Vagina (tissue), 2 donors: ENCODE results near the gene PLCB1. TPM values are rescaled to one million over a fixed set of nuclear protein-coding genes. Genes with fewer than 3 reads are reported as not detected.

Experiments used
- DNase-seq, 2 donors: peaks; one replicate each; pipeline ENCODE4 v3.0.0-alpha.2; 2017; ENCODE audit errors: extremely low spot score in 2 of 2
- H3K27ac ChIP-seq: fragments of 200-600 bp; sonication (generic); one replicate; pipeline ENCODE4 v1.5.1; 2019
- H3K27me3 ChIP-seq: fragments of 200-600 bp; sonication (generic); one replicate; pipeline ENCODE4 v1.5.1; 2019
- H3K36me3 ChIP-seq, 2 donors: fragments of 200-600 bp; sonication (generic); one replicate each; pipeline ENCODE4 v1.5.1; 2017 to 2019
- H3K4me1 ChIP-seq: fragments of 200-600 bp; sonication (generic); one replicate; pipeline ENCODE4 v1.5.1; 2019
- H3K4me3 ChIP-seq, 2 donors: fragments of 200-600 bp; sonication (generic); 1 replicate in 1 of 2; 2 replicates in 1 of 2; pipeline ENCODE4 v1.5.1; 2016 to 2019
- H3K9me3 ChIP-seq: fragments of 200-600 bp; sonication (generic); one replicate; pipeline ENCODE4 v1.5.1; 2019
- CTCF ChIP-seq, 3 experiments: fragments of 450-650 bp in 2 of 3; fragments of 200-600 bp in 1 of 3; sonication (generic) in 1 of 3; IDR thresholded peaks; one replicate each; pipeline ENCODE4 v1.5.1; 2017 to 2019; ENCODE audit warnings: antibody characterized with exemption in 3 of 3, mild to moderate bottlenecking in 2 of 3, moderate library complexity in 2 of 3
- POLR2A ChIP-seq, 2 donors: fragments of 450-650 bp; IDR thresholded peaks; one replicate each; pipeline ENCODE4 v1.6.1; 2017; ENCODE audit warnings: antibody characterized with exemption in 2 of 2, mild to moderate bottlenecking in 2 of 2, moderate library complexity in 2 of 2
- POLR2AphosphoS5 ChIP-seq, 2 donors: sonication (generic); formaldehyde crosslinking; IDR thresholded peaks; one replicate each; pipeline ENCODE4 v1.9.0; 2017; ENCODE audit warnings: antibody characterized with exemption in 2 of 2, mild to moderate bottlenecking in 2 of 2, low read depth in 1 of 2; ENCODE audit not compliant: insufficient read depth in 1 of 2
- intact Hi-C: fragments of 100-400 bp; cut with DNase I; formaldehyde crosslinking; loops from one replicate; pipeline ENCODE4 v1.15.1; 2023
- total RNA-seq: library from RNA; depleted of rRNA; stranded (reverse); fragments of >200 nt; gene quantifications from one replicate; pipeline ENCODE4 v1.2.3, GENCODE V29; 2016

Gene PLCB1
- total RNA-seq, 1 donor from 2014 or later: 32.4 TPM

GRCh38 chr20:8562356-8562755 is 430.3 kb downstream of the PLCB1 start:
- TF ChIP-seq CTCF (IDR thresholded peaks at IDR 0.05) (no peak), POLR2A (IDR thresholded peaks at IDR 0.05) (no peak), POLR2AphosphoS5 (IDR thresholded peaks at IDR 0.05; ENCODE audit: insufficient read depth in 1 of 2, low read depth in 1 of 2) (no peak)

GRCh38 chr20:8568075-8568474 is 436.0 kb downstream of the PLCB1 start:
- TF ChIP-seq POLR2AphosphoS5 (IDR thresholded peaks at IDR 0.05; ENCODE audit: insufficient read depth in 1 of 2, low read depth in 1 of 2) (no peak), CTCF (IDR thresholded peaks at IDR 0.05) (no peak), POLR2A (IDR thresholded peaks at IDR 0.05) (no peak)
- H3K4me1 ChIP-seq: peaks cover 10% of the 10 kb centered on the region
- intact Hi-C loops: no loop called here
- H3K9me3 ChIP-seq: no peaks in the 10 kb centered on the region
- no peaks in the 10 kb centered on the region for H3K27me3 ChIP-seq
- H3K27ac ChIP-seq: no peak overlapping the region
- no peak for DNase-seq
- no peak overlapping the region for H3K4me3 ChIP-seq
- H3K36me3 ChIP-seq: no peaks in the 10 kb centered on the region

More at GRCh38 chr20:8562356-8562755, 430.3 kb downstream of the PLCB1 start:
- Histone ChIP-seq H3K9me3 (no peaks in the 10 kb centered on the region), H3K4me1 (no peaks in the 10 kb centered on the region), H3K27me3 (no peaks in the 10 kb centered on the region), H3K4me3 (no peak overlapping the region), H3K36me3 (no peaks in the 10 kb centered on the region), H3K27ac (no peak overlapping the region)
- no peak for DNase-seq
- intact Hi-C loops: no loop called here

- intact Hi-C loops: no loop called here
- H3K9me3 ChIP-seq: no peaks in the 10 kb centered on the region
- peaks cover 10% of the 10 kb centered on the region for H3K4me1 ChIP-seq
- no peaks in the 10 kb centered on the region for H3K36me3 ChIP-seq
- H3K27ac ChIP-seq: no peak overlapping the region
- no peak overlapping the region for H3K4me3 ChIP-seq
- DNase-seq: no peak
- no peaks in the 10 kb centered on the region for H3K27me3 ChIP-seq
- no peak for TF ChIP-seq CTCF (IDR thresholded peaks at IDR 0.05)
- no peak for TF ChIP-seq POLR2AphosphoS5 (IDR thresholded peaks at IDR 0.05; ENCODE audit: insufficient read depth in 1 of 2, low read depth in 1 of 2)
- no peak for TF ChIP-seq POLR2A (IDR thresholded peaks at IDR 0.05)
These were observed 437.7 kb downstream of the PLCB1 start for GRCh38 chr20:8569766-8570165.

- DNase-seq: no peak
- TF ChIP-seq CTCF (IDR thresholded peaks at IDR 0.05) (no peak), POLR2AphosphoS5 (IDR thresholded peaks at IDR 0.05; ENCODE audit: insufficient read depth in 1 of 2, low read depth in 1 of 2) (no peak), POLR2A (IDR thresholded peaks at IDR 0.05) (no peak)
- Histone ChIP-seq H3K27ac (no peak overlapping the region), H3K27me3 (no peaks in the 10 kb centered on the region), H3K4me3 (no peak overlapping the region), H3K36me3 (no peaks in the 10 kb centered on the region), H3K9me3 (no peaks in the 10 kb centered on the region), H3K4me1 (peaks cover 10% of the 10 kb centered on the region)
- intact Hi-C loops: no loop called here
These were observed 439.5 kb downstream of the PLCB1 start for GRCh38 chr20:8571611-8572010.

- Histone ChIP-seq H3K4me1 (peaks cover 10% of the 10 kb centered on the region), H3K36me3 (no peaks in the 10 kb centered on the region), H3K27ac (no peak overlapping the region), H3K4me3 (no peak overlapping the region), H3K27me3 (no peaks in the 10 kb centered on the region), H3K9me3 (no peaks in the 10 kb centered on the region)
- TF ChIP-seq CTCF (IDR thresholded peaks at IDR 0.05) (no peak), POLR2AphosphoS5 (IDR thresholded peaks at IDR 0.05; ENCODE audit: insufficient read depth in 1 of 2, low read depth in 1 of 2) (no peak), POLR2A (IDR thresholded peaks at IDR 0.05) (no peak)
- DNase-seq: no peak
- intact Hi-C loops: no loop called here
These were observed 441.6 kb downstream of the PLCB1 start for GRCh38 chr20:8573686-8574085.
